Measurements from ENCODE around the gene N4BP2. TPM values are rescaled to one million over a fixed set of nuclear protein-coding genes. Genes with fewer than 3 reads are reported as not detected.

Gene N4BP2
- total RNA-seq, 2 experiments from 2014 or later, result 31.9 to 33.5 TPM

GRCh38 chr4:40199999-40200874 is 143.6 kb downstream of the N4BP2 start:
- POLR2A ChIA-PET, result interaction anchor here (0.5 to 11.5 kb wide), 32 partner anchors 9 to 351 kb away, joined by 3 to 360 read pairs (median 8); partner anchors contain the start of gene N4BP2
- Mint-ChIP-seq H3K4me1 (peaks cover 40% of the 10 kb centered on the region), H3K27ac (peak overlapping the region; percentile 97)

GRCh38 chr4:40200875-40201801 is 144.5 kb downstream of the N4BP2 start:
- Mint-ChIP-seq H3K4me3 (peak overlapping the region; percentile 93), H3K4me1 (peaks cover 38% of the 10 kb centered on the region), H3K27me3 (no peaks in the 10 kb centered on the region), H3K36me3 (peaks cover 77% of the 10 kb centered on the region), H3K9me3 (no peaks in the 10 kb centered on the region), H3K27ac (peak overlapping the region; percentile 97)
- DNase-seq (no peak), ATAC-seq (ENCODE audit: low read depth) (peak; percentile 40)
- POLR2A ChIA-PET, result interaction anchor here (0.5 to 11.5 kb wide), 30 partner anchors 8 to 145 kb away, joined by 3 to 360 read pairs (median 12); partner anchors contain the start of gene N4BP2

More at GRCh38 chr4:40199999-40200874, 143.6 kb downstream of the N4BP2 start:
- ATAC-seq (ENCODE audit: low read depth), result peak; percentile 43
- DNase-seq, result peak; percentile 76
- peak overlapping the region; percentile 93 for H3K4me3 Mint-ChIP-seq
- H3K9me3 Mint-ChIP-seq, result no peaks in the 10 kb centered on the region
- no peaks in the 10 kb centered on the region for H3K27me3 Mint-ChIP-seq
- peaks cover 70% of the 10 kb centered on the region for H3K36me3 Mint-ChIP-seq

GRCh38 chr4:40201898-40202297 is 145.2 kb downstream of the N4BP2 start:
- POLR2A ChIA-PET, result interaction anchor here (0.6 to 14.7 kb wide), 20 partner anchors 5 to 146 kb away, joined by 3 to 360 read pairs (median 8); partner anchors contain the start of genes N4BP2 and RHOH
- Mint-ChIP-seq H3K27ac (peak overlapping the region; percentile 97), H3K36me3 (peaks cover 79% of the 10 kb centered on the region), H3K4me3 (peak overlapping the region; percentile 93), H3K27me3 (no peaks in the 10 kb centered on the region), H3K9me3 (no peaks in the 10 kb centered on the region), H3K4me1 (peaks cover 40% of the 10 kb centered on the region)
- DNase-seq (peak; percentile 49), ATAC-seq (ENCODE audit: low read depth) (no peak)

- Mint-ChIP-seq H3K4me1 (peaks cover 45% of the 10 kb centered on the region), H3K4me3 (peak overlapping the region; percentile 93), H3K27ac (peak overlapping the region; percentile 97), H3K27me3 (no peaks in the 10 kb centered on the region), H3K36me3 (peaks cover 85% of the 10 kb centered on the region), H3K9me3 (no peaks in the 10 kb centered on the region)
- POLR2A ChIA-PET, result interaction anchor here (0.6 to 14.7 kb wide), 20 partner anchors 5 to 146 kb away, joined by 3 to 360 read pairs (median 8); partner anchors contain the start of genes N4BP2 and RHOH
- no peak for DNase-seq
- ATAC-seq (ENCODE audit: low read depth), result no peak
Observed at GRCh38 chr4:40202474-40202873, 145.8 kb downstream of the N4BP2 start.

GRCh38 chr4:40204507-40205258 is 148.0 kb downstream of the N4BP2 start:
- Mint-ChIP-seq H3K27me3 (no peaks in the 10 kb centered on the region), H3K4me3 (peak overlapping the region; percentile 93), H3K9me3 (no peaks in the 10 kb centered on the region), H3K36me3 (peaks cover 71% of the 10 kb centered on the region), H3K27ac (peak overlapping the region; percentile 97), H3K4me1 (peaks cover 49% of the 10 kb centered on the region)
- ATAC-seq (ENCODE audit: low read depth) (no peak), DNase-seq (no peak)
- POLR2A ChIA-PET, result interaction anchor here (0.6 to 14.7 kb wide), 26 partner anchors 7 to 150 kb away, joined by 3 to 360 read pairs (median 6); partner anchors contain the start of genes N4BP2 and RHOH

- DNase-seq (no peak), ATAC-seq (ENCODE audit: low read depth) (peak; percentile 42)
- no peaks in the 10 kb centered on the region for H3K9me3 Mint-ChIP-seq
- peaks cover 70% of the 10 kb centered on the region for H3K36me3 Mint-ChIP-seq
- peak overlapping the region; percentile 97 for H3K27ac Mint-ChIP-seq
- H3K27me3 Mint-ChIP-seq, result no peaks in the 10 kb centered on the region
- POLR2A ChIA-PET, result interaction anchor here (0.5 to 14.7 kb wide), 27 partner anchors 8 to 151 kb away, joined by 3 to 360 read pairs (median 6); partner anchors contain the start of genes N4BP2 and RHOH
- peaks cover 52% of the 10 kb centered on the region for H3K4me1 Mint-ChIP-seq
- H3K4me3 Mint-ChIP-seq, result peak overlapping the region; percentile 93
Observed at GRCh38 chr4:40205259-40206198, 148.9 kb downstream of the N4BP2 start.

GRCh38 chr4:40206426-40206825 is 149.8 kb downstream of the N4BP2 start:
- Mint-ChIP-seq H3K4me3 (peak overlapping the region; percentile 93), H3K27me3 (no peaks in the 10 kb centered on the region), H3K4me1 (peaks cover 55% of the 10 kb centered on the region), H3K27ac (peak overlapping the region; percentile 97), H3K36me3 (peaks cover 68% of the 10 kb centered on the region), H3K9me3 (no peaks in the 10 kb centered on the region)
- ATAC-seq (ENCODE audit: low read depth) (no peak), DNase-seq (no peak)
- POLR2A ChIA-PET, result interaction anchor here (0.7 to 14.7 kb wide), 10 partner anchors 9 to 150 kb away, joined by 3 to 360 read pairs (median 14); partner anchors contain the start of genes N4BP2 and RHOH

Other genes with a start within 250 kb of the N4BP2 start
- gene PDS5A, start 78.9 kb upstream of the N4BP2 start, total RNA-seq, result 10 to 100 TPM; 96.7 to 99.9 TPM
- 100 to 1,000 TPM; 187 to 190 TPM for gene RHOH, start 140.2 kb downstream of the N4BP2 start, total RNA-seq

Measured in activated naive CD8-positive, alpha-beta T cell treated with anti-CD3 and anti-CD28 coated beads, Interleukin-2, amount 10 ng/mL, durations not matched to agents 7 days and 5 days (primary cell).